Measurements from ENCODE around the gene FGR. TPM values are rescaled to one million over a fixed set of nuclear protein-coding genes. Genes with fewer than 3 reads are reported as not detected.
A peak's percentile ranks its signal among the peaks of the same experiment; 100 is the strongest.

Gene FGR
- total RNA-seq, 1 donor from 2014 or later: 0.07 TPM

DNA sequence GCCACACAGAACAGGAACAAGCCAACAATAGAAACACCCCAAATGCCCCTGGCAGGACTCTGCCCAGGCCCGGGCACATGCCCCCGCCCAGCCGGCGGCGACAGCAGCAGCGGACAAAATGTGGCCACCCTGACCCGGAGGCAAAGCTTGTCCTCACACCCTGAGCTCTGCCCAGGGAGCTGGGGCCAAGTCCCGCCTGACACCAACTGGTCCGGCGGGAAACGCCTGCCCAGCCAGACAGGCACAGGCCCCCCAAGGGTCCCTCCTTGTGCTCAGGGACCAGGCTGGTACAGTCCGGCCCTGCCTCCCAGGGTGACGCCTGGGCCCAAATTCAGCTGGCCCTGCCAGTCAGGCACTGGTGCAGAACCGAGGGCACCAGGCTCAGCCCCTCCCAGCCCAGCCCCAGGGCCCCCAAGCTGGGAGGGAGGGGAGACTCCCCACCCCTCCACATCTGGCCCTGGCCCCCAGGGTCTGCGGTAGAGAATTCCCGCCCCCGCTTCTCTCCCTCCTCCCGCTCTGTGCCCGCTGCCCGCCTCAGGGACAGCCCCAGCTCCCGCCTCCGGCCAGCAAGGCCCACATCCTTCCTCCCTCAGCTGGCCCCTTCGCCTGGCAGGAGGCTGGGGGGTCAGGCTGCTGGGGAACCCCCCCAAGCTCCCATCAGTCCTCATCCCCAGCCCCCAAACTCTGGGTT, 33.1 kb downstream of the FGR start:
- no peak for DNase-seq (ENCODE audit: low read depth, low spot score)

DNA sequence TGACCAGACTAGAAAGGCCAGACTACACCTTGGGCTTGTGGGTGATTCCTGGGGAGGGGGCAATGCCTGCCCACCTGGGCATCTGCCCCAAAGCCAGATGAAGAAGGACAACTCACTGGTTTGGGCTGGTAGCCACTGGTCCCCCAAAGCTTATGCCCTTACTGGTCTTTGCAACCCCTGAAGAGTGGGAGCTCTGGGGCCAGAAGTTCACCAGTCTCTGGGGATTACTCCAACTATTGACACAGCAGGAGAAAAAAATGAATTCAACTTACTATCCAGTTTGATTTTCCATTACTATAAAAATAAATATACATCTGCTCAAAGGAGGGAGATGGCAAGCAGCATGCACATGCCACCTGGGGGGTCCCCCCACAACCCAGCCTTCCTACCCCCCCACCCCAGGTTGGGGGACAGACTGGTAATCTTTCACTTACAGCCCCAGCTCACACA, 33.6 kb downstream of the FGR start:
- no peak for DNase-seq (ENCODE audit: low read depth, low spot score)

DNA sequence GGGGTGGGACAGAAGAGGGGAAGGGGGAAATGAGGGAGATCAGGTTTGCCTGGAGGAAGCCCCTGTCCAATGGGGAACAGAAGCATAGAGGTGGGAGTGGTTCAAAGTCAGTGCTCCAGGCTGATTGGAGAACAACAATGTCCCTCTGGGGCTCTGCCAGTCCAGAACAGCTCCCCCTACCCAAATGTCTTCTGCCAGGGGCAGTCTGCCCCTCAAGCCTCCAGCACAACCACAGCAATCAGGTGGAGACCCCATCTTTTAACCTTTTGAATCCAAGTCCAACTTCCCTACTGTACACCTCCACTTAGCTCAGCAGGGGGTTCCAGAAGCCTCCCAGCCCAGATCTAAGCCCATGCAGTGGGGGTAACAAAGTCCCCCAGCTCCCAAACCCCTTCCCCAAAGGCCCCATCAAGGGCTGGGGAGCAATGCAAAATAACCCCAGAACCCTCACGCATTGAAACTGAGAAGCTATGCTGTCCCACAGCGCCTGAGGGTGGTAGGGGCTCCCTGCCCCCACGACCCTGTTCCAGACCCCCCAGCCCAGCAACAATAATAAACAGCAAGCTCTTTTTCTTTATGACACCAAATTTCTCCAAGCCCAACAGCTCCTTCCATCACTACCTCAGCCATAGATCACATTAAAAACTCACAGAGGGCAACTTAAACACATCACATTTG, 34.3 kb downstream of the FGR start:
- DNase-seq (ENCODE audit: low read depth, low spot score): no peak

DNA sequence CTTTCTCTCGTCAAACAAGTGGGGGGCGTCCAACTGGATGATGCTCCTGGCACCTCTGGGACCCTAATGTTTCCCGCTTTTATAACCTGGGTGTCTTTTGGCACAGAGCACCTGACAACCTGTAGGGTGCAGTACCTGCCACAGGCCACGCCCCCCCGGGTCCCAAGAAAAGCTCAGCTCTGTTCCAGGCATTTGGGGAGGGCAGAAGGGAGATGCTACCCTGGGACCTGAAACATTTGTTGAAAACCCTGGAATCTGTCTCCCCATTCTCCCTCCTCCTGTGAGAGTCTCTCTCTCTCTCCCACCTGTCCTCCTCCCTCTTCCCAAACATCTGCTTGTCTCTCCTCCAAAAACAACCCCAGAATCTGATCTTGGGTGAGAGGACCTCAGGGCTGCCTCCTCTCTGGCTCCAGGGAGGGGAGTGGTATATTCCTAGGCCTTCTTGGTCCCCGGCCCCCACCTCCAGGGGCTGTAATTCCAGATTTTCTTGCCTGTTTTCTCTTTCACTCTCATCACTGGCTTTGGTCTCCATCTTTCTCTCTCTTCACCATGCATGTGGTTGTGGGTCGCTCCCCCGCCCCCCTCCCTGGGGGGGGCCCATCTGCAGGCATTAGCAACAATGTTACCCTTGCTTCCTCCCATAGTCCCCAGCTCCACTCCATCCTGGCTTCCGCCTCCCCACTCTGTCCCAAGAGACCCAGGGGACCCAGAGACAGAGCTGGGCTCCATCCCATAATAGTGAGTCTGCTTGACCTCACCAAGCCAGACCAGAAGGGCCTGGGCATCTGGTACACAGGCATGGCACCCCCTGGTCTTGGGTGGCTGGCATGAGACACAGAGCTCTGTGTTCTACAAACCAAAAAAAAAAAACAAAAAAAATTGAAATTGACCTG, 35.1 kb downstream of the FGR start:
- no peak for DNase-seq (ENCODE audit: low read depth, low spot score)

DNA sequence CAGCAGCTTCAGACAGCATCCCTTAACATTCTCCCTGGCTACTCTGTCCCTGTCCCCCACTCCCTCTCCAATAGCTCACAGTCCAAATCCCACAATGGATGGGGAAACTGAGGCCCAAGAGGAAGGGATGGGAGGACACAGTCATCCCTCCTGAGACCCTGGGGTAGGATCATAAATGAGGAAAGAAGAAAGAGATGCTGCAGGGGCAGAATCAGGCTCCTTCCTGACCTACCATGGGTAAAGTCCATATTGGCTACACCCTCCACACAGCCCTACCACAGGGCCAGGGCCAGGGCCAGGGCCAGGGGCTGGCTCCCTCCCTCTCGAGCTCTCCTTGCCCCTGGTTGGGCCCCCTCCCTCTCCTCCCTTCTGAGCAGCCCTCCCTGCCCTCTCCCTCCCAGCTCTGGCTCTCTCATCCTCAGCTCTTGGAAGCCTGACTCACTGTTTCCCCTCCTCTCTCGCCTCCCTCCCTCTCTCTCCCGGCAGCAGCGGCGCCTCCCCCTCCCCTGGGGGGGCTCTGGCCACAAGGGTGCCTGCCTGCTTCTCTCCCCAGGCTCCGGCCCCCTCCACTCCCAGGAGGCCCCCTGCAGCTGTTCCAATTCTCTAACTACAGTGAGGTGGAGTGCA, 36.0 kb downstream of the FGR start:
- DNase-seq (ENCODE audit: low read depth, low spot score): peak; percentile 65

DNA sequence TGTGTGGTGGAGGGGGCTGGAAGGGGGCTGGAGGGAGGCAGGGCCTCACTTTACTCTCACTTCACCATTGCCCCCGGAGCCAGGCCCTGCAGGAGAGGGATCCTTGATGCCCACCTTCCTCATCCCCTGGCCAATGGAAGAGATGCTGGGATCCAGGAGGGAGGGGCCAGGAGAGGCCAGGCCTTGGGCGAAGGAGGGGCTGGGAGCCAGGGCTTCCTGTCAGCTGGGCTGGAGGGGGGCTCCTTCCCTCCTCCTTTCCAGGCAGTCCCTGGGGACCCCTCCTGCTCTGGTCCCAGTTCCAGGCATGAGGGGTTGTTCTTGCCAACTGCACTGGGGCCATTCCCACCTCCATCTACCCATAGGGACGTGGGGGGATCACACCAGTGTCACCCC, 36.7 kb downstream of the FGR start:
- no peak for DNase-seq (ENCODE audit: low read depth, low spot score)

DNA sequence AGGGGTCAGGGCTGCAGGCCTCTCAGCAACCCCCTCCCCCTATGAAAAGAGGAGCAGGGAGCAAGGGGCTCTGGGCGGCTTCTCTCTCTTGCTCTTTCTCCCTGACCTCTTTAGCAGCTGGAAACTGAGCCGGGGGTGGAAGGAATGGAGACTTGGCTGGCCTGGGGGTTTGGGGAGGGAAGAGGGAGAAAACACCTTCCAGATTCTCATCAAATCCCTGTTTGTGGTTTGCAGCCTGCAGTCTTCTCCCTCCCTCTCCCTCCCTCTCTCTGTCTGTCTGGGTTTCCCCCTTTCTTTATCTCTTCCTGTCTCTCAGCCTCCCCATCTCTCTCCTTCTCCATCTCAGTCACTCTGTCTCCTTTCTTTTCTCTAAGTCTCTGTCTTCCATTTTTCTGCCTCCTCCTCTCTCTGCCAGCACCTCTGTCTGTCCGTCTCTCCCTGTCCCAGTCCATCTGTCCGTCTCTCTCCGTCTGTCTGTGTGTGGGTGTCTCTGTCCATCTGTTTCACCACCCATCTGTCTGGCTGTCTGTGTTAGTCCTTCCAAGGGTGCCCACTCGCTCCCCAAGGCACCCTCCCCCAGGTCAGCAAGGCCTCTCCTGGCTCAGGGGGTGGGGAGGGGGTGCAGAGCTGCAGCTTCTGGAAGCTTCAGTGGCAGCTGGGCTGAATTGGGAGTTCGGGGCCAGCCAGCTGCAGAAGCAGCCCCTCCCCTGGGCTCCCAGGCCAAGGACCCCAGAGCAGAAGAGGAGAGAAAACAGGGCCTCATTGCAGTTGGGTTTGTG, 37.3 kb downstream of the FGR start:
- DNase-seq (ENCODE audit: low read depth, low spot score): no peak

DNA sequence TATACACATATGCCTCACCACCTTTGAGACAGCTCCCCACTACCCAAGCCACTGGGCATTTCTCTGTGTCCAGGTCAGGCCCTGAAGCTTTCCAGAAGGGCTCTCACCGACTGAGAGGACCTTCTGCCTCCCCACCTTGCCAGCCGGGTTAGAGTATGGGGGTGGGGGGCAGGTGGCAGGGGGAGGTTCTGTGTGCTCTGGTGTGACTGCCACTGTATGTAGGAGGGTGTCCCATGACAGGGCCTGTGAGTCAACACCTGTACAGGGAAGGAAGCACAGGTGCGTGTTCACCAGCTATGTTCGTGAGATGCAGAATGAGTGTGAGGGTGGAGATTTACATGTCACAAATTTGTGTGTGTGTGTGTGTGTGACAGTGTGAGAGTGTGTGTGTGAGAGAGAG, 38.0 kb downstream of the FGR start:
- no peak for DNase-seq (ENCODE audit: low read depth, low spot score)

DNA sequence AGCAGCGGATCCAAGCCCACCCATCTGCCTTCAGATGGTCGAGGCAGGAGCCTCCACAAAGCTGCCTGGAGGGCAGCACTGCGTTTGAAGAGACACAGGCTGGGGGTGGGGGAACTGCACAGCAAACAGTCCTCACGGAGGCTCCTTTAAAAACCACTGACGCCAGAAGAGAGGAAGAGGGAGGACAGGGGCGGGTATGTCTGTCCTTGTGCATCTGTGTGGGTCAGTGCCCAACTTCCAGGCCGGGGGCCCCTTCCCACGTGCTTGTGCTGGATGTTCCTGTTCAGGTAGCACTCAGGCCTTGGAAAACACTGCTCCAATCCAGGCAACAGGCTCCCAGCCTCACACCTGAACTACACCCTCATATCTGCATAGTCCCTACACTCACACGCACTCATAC, 38.7 kb downstream of the FGR start:
- DNase-seq (ENCODE audit: low read depth, low spot score): no peak

DNA sequence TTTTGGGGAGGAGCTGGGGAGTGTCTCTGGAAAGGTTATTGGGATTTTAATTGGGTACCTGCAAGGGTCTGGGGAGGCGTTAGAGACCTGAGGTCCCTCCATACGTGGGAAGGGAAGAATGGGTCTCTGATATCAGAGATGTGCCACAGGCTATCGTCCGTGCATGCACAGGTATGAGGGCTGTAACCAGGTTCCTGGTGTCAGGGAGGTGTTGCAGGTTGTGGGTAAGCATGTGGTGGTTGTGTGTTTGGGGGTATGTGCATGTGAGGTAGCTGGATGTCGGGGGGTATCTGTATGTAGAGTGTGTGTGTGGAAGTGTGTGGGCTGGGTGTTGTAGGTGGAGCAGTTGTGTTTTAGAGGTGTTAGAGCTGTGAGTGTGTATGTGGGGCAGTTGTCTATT, 39.4 kb downstream of the FGR start:
- DNase-seq (ENCODE audit: low read depth, low spot score): no peak

DNA sequence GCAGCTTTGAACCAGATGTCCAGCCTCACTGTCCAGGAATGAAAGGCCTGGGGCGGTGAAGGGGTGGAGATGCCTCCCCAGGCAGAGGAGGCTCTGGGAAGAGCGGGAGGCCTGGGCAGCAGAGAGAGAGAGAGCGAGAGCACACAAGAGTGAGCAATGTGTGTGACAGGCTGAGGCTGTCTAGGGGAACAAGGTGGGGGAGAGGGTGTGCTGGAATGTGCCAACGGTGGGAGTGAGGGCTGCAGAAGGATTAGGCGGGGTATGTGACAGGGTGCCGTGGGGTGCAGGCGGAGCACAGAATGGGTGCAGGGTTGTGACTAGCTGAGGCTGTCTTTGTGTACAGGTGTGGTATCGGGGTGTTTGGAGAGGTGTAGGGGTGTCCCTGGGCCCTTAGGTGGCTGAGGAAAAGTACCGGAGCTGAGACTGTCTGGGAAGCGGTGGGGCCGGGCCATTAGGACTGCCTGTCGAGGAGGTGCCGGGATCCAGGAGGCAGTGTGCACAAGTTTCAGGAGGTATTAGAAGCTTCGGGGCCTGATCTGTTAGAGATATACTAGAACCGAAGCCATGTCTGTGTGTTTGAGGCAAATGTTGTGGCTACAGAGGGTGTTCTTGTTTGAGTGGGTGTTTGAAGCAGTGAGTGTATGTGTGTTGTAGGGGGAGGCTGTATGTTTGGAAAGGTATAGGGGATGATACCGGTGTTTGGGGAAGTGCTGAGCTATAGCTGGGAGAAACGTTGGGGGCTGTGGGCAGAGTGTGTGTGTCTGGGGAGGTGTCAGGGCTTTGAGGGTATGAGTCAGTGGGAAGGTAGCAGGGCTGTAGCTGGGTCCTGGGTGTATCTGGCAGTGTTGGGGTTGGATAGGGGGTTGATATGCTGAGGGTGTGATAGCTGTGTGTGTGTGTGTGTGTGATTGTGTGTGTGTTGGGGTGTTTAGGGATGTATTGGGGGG, 40.1 kb downstream of the FGR start:
- DNase-seq (ENCODE audit: low read depth, low spot score): no peak

DNA sequence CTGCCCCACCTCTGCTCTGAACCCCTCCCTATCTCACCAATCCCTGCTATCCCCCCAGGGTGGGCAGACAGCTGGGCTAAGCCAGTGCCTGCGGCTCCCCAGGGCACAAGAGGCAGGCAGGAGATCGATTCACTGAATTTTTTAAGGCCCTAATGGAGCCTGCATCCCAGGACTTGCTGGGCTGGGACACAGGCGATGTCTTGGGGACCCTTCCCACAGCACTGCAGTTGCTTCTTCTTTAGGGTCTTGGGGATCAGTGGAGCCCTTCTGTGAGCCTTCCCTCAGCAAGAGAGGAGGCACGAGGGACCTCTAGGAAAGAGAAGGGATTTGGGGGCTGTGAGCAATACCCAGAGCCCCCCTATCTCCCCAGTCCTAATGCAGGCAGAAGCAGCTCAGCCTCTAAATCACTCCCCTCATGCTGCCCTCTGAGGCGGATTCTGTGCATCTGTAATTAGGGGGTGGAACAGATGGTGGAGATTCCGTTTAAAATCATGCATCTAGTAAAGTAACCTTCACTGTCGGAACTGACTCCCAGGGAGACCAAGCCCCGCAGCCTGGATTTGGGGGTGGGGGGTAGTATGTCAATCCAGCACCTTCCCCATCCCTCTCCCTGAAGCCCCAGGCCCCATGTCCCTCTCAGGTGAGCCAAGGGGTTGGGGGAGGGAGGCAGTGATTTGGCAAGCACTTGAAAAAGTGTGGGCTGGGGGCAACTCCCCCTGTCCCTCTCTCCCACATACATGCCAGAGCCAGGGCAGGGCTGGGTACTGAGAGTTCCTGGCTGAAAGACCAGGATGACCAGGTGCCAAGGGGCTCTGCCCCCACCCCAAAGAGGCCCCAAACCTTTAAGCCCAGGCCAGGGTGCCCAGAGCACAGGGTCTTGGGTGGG, 41.1 kb downstream of the FGR start:
- no peak for DNase-seq (ENCODE audit: low read depth, low spot score)

DNA sequence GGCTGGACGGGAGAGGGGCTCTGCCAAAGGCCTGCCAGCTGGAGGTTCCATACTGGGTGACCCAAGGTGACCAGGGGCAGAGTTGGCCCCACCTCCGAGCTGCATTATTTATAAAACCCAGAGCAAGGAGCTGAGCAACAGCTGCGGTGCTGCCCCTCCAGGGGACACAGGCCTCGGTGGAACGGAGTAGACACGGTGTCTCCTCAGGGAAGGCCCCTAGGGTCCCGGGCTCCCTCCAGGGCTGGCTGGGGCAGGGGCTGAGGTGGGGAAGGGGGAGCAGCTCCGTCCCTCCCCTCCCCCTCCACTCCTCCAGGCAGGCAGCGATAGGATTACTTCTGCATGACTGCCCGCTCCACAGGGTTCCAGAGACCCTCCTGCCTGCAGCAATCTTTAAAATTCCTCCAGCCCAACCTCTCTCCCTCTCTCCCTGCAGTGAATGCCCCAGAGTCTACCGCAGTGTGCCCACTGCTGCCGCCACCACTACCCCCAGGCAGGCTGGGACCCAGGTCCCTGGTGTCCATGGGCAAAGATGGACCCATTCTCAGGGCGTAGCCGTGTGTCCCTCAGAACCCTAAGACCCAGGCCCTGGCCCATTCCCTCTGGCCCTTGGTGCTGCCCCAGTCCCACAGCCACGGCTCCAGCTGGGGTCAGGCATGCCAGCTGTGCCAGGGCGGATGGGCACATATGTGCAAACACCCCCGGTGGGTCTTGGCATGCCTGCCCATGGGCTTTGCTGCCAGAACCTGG, 41.9 kb downstream of the FGR start:
- DNase-seq (ENCODE audit: low read depth, low spot score): no peak

DNA sequence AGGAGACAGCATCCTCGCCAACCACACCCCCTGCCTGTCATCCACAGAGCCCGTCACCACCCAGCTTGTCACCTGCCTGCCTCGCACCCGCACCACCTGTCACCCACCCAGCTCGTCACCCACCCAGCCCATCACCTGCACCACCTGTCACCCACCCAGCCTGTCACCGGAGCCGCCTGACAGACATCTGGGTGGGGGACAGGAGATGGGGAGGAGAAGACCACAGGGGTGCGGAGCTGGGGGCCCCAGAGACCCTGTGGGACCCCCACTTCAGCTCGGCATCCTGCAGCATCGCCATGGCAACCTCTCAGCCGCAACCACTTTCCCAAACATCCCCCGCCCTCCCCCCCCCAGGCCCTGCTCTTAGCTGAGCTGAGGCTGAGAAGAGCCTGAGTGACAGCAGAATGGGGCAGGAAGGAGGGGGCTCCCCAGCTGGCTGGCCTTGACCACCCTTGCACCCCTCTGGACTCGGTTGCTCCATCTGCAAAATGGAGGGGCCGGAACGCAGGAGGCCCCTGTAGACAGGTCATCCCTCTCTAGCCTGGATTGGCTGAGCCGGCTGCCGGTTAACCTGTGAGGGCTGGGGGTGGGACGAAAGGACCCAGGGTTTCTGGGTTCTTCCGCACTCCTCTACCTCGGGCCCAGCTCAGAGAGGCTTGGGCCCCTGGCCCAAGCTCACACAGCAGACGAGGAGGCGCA, 42.6 kb downstream of the FGR start:
- no peak for DNase-seq (ENCODE audit: low read depth, low spot score)

DNA sequence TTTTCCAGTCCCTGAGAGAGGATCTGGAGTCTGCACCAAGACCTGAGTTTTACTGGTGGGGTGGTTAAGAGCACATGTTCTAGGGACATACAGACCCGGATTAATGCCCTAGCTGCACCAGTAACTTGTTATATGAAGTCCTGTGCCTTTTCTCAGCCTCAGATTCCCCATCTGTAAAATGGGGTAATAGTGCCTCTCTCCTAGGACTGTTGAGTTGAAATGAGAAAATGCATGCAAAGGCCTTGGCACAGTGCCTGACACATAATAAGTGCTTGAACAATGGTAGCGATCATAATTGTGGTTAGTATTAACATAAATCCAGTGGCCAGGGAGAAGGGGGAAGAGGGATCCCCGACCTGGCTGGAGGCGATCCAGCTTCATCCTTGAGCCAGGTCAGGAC, 43.4 kb downstream of the FGR start:
- DNase-seq (ENCODE audit: low read depth, low spot score): no peak

DNA sequence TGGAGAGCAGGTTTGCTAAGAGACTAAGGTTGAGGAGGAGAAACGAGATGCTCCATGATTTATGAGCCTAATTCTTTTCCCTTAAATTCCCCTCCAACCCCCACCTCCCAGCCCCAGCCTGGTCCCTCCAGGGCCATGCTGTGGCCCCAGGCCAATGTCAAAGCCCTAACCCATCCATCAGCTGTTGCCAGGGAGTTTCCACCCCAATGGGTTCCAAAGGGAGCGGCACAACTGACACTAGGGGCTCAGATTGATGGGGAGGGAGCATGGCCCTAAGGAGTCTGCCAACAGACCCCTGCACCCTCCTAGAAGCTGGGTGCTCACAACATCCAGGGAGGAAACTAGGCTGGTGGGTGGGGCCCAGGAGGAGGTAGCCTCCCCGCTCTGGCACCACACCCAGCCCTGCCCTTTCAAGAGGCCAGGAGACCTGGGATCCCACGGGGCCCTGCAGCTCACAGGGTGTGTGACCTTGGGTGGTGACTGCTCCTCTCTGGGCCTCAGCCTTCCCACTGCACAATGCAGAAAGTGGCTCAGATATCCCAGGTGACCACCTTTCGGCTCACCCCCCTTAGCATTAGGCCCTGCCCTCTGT, 44.0 kb downstream of the FGR start:
- DNase-seq (ENCODE audit: low read depth, low spot score): no peak

DNA sequence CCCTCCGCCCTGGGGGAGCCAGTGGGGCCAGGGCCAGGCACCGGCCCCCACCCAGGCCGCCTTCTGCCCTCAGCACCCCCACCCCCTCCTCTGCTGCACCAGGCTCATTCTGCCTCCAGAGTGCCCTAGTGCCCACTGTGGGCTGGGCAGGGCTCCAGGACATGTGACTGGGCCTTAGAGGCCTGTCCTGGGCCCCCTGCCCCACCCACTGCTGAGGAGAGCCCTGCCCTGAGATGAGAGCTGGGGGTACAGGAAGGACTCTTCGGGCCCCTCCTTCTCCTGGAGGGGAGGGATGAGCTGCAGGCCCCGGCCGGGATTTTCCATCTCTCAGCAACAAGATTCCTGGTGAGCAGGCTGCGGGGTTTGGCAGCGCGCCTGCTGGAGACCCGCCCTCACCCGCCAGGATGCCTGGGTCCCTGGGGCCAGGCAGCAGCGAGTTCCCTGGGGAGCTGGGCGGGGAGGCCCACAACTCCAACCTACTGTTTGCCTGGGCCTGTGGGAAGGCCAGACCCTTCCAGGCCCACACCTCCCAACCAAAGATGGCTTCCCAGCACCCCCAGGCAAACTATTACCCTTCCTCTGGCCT, 45.1 kb downstream of the FGR start:
- DNase-seq (ENCODE audit: low read depth, low spot score): no peak
